Hematopoietic multipotent progenitor cell treated with erythropoietin and hydrocortisone succinate and interleukin-3 and kit ligand, for 6 days (in vitro differentiated cells): ENCODE data around the gene DDX55.
A peak's percentile ranks its signal among the peaks of the same experiment; 100 is the strongest.

Experiments
- DNase-seq: peaks from one replicate; pipeline ENCODE4 v3.0.0-alpha.2; 2015

The DDX55 gene

DNA sequence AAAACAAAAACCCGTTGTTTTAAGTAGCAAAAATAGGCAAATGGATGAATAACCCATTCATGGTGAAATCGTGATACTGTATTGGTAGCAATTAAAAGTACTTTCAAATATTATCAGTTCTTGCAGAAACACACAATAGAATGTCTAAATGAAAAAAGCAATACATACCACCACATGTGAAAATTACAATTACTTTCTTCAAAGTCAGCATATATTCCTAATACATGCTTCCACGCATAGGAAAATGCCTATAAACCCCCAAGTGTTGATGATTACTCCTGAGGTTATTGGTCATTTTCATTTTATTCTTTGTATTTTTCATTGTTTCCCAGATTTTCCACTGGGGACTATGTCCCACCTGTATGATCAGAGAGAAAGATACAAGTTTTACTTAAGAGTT lies 15.2 kb downstream of the DDX55 start:
- no peak for DNase-seq

DNA sequence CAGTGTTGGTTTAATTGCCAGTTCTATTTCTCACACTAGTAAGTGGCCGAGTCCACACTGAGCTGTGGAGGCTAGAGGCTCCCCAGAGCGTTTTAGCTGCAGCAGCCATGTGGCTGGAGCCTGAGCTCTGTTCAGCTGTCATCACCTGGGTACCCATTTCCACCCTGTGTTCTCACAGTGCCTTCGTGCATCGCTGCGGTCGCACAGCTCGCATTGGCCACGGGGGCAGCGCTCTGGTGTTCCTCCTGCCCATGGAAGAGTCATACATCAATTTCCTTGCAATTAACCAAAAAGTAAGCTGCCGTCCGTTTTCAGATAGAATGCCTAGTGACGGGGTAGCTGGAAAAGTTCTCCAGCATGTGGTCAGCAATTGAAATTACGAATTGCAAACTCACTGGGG lies 15.7 kb downstream of the DDX55 start:
- no peak for DNase-seq

DNA sequence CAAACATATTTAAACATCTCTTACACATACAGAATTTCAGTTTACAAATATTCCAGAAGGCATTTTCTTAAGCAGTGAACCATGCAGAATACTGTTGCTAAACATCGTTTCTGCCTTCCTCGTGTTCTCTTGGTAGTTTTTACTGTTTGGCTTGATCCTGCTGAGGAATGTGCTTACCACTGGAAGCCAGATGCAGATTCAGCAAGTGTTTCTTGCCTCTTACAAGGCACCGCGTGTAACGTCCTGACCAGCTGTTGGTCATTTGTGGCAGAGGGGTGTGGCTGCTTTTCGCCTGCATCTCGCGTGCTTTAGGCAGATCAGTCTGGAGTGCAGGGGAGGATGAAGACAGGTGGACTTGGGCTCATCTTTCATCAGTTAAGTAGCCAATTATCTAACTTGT lies 19.2 kb downstream of the DDX55 start:
- no peak for DNase-seq

DNA sequence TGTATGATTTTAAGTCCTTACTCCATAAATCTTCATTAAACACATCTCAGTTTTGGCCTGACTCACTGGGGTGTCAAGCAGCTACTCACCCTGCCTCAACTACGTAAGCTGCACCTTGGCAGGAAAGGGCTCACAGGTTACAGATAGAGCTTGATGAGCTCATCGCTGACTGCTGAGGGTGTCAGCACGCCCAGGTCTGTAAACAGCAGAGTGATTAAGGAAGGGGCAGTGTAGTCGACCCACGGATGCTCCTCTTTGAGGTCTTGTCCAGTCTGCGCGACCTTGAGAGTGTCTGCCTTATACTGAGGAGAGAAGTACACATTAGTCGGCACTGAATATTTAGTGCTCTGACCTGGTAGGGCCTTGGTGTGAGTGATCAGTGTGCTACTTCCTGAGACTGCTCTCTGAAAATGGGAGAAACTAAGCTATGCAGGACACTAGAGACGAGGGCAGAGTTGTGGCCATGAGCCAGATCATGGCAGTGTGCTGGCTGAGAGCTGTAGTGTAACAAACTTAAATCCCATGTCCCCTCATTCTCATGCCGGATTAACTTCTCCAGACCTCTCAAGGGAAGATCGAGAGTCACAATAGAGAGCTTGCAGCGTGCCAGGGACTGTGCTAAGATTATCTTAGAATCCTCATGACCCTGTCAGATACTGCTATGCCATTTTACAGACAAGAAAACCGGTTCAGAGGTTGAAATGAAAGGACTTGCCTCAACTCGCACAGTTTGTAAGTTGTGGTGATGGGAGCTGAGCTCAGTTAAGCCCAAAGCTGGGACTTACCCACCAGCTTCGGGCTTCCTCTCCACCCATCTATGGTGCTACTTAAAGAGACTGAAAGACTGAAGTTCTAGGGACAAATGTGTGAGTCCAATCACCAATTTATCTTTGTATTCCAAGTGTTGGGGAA lies 20.0 kb downstream of the DDX55 start:
- no peak for DNase-seq

DNA sequence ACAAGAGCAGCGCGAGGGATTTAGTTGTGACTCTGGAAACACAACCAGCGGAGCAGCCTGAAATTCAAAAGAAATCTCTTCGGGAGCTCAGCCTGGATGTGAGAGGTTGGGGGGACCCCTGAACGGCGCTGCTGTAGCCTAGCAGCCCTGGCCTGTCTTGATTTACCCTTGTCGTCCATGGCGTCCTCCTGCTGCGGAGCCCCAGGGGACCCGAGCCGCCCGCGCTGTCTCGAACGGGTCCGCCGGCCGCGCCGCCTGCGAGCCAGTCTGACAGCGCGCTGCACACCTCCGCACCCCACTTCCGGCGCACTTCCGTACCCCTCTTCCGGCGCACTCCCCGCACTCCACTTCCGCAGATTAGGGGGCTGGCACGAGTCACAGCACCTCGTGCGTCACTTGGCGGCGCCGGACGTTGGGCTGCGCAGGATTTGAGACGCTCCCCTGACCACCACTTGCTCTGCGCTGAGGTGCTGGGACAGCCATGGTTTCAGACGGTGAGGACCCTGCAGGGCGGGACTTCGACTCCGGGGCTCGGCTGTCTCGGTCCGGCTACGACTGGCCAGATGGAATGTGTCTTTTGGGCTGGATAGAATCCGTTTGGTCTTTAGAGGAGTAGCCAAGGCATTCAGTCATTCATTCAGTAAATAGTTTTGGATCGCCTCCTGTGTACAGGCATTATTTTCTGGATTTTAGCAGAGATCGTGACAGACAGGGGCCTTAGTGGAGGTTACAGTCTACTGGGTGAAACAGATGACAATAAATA lies 31.7 kb downstream of the DDX55 start, which contains the start of the genes EIF2B1 and GTF2H3:
Gene EIF2B1 (minus strand): TSS at position 308 of the 763 bp plus-strand sequence. CDS start 129 bp downstream, at position 179.
Gene GTF2H3 (plus strand): TSS at position 451 of the 763 bp plus-strand sequence. CDS start 31 bp downstream, at position 482.
- peak; percentile 98 for DNase-seq

DNA sequence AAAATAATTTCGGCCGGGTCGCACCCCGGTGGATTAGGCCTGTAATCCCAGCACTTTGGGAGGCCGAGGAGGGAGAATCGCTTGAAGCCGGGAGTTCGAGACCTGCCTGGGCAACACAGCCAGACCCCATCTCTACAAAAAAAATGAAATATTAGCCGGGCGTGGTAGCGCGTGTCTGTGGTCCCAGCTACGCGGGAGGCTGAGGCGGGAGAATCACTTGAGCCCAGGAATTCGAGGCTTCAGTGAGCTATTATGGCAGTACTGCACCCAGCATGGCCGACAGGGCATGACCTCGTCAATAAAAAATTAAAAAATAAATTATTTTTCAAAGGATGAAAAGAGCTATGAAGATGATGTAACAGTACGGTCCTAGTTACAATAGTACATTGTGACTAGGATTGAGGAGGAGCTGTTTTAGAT lies 32.3 kb downstream of the DDX55 start:
- DNase-seq = peak; percentile 26

DNA sequence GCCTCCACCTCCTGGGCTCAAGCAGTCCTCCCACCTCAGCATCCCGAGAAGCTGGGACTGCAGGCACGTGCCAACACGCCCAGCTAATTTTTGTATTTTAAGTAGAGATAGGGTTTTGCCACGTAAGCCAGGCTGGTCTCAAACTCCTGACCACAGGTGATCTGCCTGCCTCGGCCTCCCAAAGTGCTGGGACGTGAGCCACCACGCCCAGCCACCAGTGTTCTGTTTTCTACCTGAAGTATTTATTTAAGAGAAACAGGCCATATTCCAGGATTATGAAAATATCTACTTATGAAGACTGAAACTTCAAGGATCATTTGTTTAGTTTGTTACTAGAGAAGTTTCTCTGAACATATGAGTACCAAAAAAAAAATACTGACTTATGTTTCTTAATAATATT lies 42.0 kb downstream of the DDX55 start:
- no peak for DNase-seq

DNA sequence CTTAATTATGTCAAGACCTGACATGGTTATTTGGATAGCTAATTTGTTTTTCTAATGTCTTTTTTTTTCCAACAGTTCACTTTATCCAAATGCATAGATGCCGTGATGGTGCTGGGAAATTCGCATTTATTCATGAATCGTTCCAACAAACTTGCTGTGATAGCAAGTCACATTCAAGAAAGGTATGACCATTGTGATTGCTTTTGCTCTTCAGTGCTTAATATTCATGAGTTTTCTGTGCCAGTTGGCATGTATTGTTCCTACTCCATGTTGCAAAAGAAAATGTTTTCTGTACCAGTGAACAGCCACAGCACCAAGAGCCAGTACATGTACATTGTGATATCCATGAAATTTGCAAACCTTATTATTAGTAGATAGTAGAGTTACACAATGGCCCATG lies 43.5 kb downstream of the DDX55 start:
- no peak for DNase-seq

DNA sequence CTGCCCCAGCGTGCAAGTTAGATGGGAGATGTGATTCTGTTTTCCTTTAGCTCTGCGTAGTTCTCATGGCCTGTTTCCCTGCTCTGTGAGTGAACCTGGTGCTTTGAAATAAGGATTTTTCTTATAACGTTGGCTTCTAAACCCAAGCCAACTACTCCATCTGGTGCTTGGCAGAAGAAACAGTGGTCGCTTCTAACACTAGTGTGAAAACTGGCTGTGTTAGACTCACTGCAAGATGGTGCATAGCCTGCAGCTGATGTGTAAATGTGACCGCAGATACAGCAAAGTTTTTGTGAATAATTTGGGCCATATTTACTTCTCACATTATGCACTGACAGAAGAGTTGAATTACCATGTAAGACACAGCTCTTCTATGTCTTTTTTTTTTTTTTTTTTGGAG lies 44.0 kb downstream of the DDX55 start:
- no peak for DNase-seq

DNA sequence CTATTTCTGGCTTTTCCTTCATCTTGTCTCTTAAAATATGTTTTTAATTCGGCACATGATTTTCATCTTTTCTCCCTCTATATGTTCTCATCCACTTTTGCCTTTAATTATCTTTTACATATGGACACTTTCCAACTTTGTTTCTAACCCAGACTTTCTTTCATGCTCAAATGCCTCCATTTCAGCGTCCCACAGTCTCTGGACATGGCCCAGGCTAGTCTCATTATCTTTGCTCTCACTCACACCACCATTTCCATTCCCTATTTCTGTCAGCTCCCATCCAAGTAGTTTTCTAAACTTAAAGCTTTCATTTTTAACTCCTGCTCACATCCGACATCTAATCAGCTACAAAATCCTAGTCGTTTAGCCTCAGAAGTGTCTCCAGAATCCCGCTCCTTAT lies 46.5 kb downstream of the DDX55 start:
- DNase-seq = no peak

DNA sequence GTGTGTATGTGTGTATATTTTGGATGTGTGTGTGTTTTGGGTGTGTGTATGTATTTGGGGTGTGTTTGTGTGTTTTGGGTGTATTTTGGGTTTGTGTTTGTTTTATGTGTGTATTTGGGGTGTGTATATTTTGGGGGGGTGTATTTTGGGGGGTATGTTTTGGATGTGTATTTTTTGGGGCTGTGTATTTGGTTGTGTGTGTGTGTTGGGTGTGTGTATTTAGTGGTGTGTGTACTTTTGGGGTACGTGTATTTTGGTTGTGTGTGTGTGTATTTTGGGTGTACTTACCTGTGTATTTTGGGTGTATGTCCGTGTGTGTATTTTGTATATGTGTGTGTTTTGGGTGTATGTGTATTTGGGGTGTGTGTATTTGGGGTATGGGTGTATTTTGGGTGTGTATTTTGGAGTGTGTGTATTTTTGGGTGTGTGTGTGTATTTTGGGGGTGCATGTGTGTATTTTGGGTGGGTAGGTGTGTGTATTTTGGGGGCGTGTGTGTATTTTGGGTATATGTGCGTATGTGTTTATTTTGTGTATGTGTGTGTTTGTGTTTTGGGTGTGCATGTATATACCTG lies 52.3 kb downstream of the DDX55 start:
- no peak for DNase-seq

DNA sequence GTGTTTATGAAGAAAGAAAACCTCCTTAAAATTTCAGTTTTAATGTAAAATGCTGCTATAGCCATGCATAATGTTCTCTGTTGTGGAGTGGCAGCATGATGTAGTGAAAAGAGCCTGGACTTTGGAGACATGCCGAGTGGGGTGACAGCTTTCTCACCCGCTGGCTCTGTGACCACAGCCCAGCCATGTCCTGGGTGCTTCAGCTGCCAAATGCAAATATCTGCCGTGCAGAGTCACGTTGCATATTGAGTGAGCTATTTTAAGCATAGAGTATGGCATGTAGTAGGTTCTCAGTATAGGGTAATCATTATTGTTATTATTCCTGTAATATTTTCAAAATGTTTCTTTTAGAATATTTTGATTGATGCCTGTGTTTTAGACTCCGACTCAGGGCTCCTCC lies 53.5 kb downstream of the DDX55 start:
- no peak for DNase-seq

DNA sequence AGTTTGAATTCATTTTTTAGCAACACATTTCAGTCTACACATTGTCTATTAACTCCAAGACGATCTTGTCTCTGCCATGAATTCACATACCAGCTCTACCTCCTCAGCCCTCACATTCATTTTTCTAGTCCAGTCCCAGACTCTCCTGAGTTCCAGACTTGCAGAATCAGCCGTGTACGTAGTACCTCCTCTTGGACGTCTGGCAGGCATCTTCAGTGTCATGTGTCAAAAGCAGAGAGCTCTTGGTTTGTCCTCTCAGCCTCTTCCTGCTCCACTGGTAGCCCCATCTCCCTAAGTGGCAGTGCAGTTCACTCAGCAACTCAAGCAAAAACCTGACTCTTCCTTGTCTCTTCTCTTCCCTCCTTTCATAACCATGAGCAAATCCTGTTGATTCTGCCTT lies 54.5 kb downstream of the DDX55 start:
- no peak for DNase-seq

DNA sequence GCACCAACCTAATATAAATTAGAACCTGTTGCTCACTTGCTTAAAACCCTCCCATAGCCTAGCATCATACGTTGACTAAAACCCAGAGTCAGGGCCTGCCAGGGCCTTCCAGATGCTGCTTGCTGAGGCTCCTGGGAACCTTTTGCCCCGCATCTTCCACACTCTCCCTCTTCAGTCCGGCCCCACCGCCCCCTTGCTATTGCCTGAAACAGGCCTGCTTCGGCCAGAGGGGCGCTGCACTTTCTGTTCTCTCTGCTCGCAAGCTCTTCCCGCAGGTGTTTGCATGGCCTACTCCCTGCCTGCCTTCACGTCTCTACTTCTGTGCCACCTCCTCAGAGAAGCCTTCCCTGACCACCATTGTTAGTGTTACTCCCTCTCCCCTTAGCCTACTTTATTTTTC lies 55.3 kb downstream of the DDX55 start:
- DNase-seq = no peak

DNA sequence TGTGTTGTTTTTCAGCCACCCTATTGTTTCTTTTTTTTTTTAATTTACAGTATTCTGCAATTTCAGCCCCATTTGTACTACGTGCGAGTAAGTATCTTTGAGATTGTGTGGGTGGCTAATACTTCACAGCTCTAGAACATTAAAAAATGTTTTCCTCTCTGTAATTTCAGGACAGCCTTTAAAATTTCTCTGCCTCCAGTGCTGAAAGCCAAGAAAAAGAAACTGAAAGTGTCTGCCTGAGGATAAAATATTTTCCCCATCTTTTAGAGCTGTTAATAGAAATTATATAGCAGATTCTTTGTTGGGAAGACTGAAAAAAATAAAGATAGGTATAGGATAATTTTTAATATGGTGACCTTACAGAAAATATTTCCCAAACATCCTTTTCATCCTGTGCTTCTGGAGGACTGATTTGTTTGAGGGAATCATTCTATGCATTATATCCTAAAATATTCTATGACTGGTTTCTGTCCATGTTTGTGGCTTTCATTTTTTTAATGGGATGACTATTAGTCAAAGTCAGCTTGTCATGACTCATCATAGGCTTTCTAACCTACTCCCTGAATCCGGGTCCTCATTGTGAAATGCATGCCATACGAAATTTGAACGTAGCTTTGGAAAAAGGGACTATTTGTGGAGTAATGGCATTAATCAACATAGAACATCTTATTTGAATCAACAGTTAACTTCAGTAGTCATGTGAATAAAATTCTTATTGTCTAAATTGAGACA lies 58.3 kb downstream of the DDX55 start:
- DNase-seq = no peak

DNA sequence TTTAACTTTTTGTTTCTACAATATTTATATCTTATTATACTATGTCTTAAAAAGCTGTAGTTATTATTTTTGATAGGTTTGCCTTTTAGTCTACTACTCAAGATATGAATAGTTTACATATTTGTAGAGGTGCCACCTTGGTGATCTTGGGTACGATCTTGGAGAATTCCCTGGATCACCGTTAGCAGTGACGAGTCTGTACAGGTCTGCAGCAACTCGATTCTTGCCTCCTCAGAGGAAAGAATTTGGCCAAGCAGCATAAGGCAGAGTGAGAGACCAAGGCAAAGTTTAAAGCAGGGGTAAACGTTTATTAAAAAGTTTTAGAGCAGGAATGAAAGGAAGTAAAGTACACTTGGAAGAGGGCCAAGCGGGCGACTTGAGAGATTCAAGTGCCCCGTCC lies 65.9 kb downstream of the DDX55 start:
- no peak for DNase-seq
